HAP-1 (cell line): ENCODE measurements around the gene TJP2.

Source experiments
- DNase-seq, 2 experiments: peaks; one replicate each; pipeline ENCODE4 v3.0.0-alpha.2; 2016 to 2020; ENCODE audit warnings: low spot score in 2 of 2
- H3K27me3 ChIP-seq: fragments of 250-450 bp; sonication (Bioruptor Pico); 2 replicates; pipeline ENCODE4 v1.5.1; 2020; ENCODE audit warnings: low read depth, mild to moderate bottlenecking, moderate library complexity
- H3K36me3 ChIP-seq: fragments of 250-450 bp; sonication (Bioruptor Pico); replicated peaks from 2 replicates; pipeline ENCODE4 v1.5.1; 2020; ENCODE audit warnings: mild to moderate bottlenecking
- H3K4me1 ChIP-seq: fragments of 250-450 bp; sonication (Bioruptor Pico); 2 replicates; pipeline ENCODE4 v1.5.1; 2020; ENCODE audit warnings: mild to moderate bottlenecking
- H3K4me3 ChIP-seq: fragments of 250-450 bp; sonication (Bioruptor Pico); 2 replicates; pipeline ENCODE4 v1.5.1; 2020; ENCODE audit warnings: mild to moderate bottlenecking, moderate library complexity
- H3K9me3 ChIP-seq: fragments of 250-450 bp; sonication (Bioruptor Pico); 2 replicates; pipeline ENCODE4 v1.5.1; 2020; ENCODE audit warnings: mild to moderate bottlenecking, moderate library complexity
- in situ Hi-C: fragments of 300-500 bp; cut with MboI; formaldehyde crosslinking; loops from 3 replicates; pipeline ENCODE4 v1.14.3; 2020; ENCODE audit warnings: low sequenced_read_pairs, inconsistent platforms, mixed read lengths

Gene TJP2

GRCh38 chr9:69172895-69173294 is 1.2 kb upstream of the TJP2 start:
- Histone ChIP-seq H3K36me3 (no peaks in the 10 kb centered on the region), H3K4me1 (peaks cover 25% of the 10 kb centered on the region), H3K27me3 (no peaks in the 10 kb centered on the region), H3K4me3 (no peak overlapping the region), H3K9me3 (no peaks in the 10 kb centered on the region)
- in situ Hi-C loops = no loop called here
- DNase-seq = no peak

- peak overlapping the region; percentile 55 for H3K4me3 ChIP-seq
- no peak for DNase-seq
- in situ Hi-C loops = no loop called here
These were observed 583 bp upstream of the TJP2 start for GRCh38 chr9:69173497-69173890.

GRCh38 chr9:69174616-69175463 is 763 bp downstream of the TJP2 start:
- in situ Hi-C loops = no loop called here
- no peaks in the 10 kb centered on the region for H3K9me3 ChIP-seq
- peak; percentile 37 to 56 for DNase-seq

More at GRCh38 chr9:69173497-69173890, 583 bp upstream of the TJP2 start:
- Histone ChIP-seq H3K27me3 (no peaks in the 10 kb centered on the region), H3K4me1 (peaks cover 25% of the 10 kb centered on the region), H3K9me3 (no peaks in the 10 kb centered on the region), H3K36me3 (no peaks in the 10 kb centered on the region)

GRCh38 chr9:69175486-69175885 is 1.4 kb downstream of the TJP2 start:
- Histone ChIP-seq H3K36me3 (no peaks in the 10 kb centered on the region), H3K4me3 (peak overlapping the region; percentile 55), H3K4me1 (peaks cover 25% of the 10 kb centered on the region), H3K9me3 (no peaks in the 10 kb centered on the region), H3K27me3 (no peaks in the 10 kb centered on the region)
- no peak for DNase-seq
- in situ Hi-C loops = no loop called here

More at GRCh38 chr9:69174616-69175463, 763 bp downstream of the TJP2 start:
- Histone ChIP-seq H3K4me3 (peak overlapping the region; percentile 55), H3K27me3 (no peaks in the 10 kb centered on the region), H3K4me1 (peaks cover 25% of the 10 kb centered on the region), H3K36me3 (no peaks in the 10 kb centered on the region)

GRCh38 chr9:69176471-69177171 is 2.5 kb downstream of the TJP2 start:
- in situ Hi-C loops = no loop called here
- H3K36me3 ChIP-seq = no peaks in the 10 kb centered on the region

GRCh38 chr9:69178583-69179011 is 4.5 kb downstream of the TJP2 start:
- Histone ChIP-seq H3K4me3 (no peak overlapping the region), H3K9me3 (no peaks in the 10 kb centered on the region), H3K4me1 (peaks cover 19% of the 10 kb centered on the region), H3K36me3 (no peaks in the 10 kb centered on the region), H3K27me3 (no peaks in the 10 kb centered on the region)
- DNase-seq = no peak
- in situ Hi-C loops = no loop called here

More at GRCh38 chr9:69176471-69177171, 2.5 kb downstream of the TJP2 start:
- H3K9me3 ChIP-seq = no peaks in the 10 kb centered on the region
- H3K4me3 ChIP-seq = no peak overlapping the region
- DNase-seq = peak; percentile 36 to 51
- H3K27me3 ChIP-seq = no peaks in the 10 kb centered on the region
- H3K4me1 ChIP-seq = peaks cover 25% of the 10 kb centered on the region

GRCh38 chr9:69179037-69179436 is 5.0 kb downstream of the TJP2 start:
- no peaks in the 10 kb centered on the region for H3K36me3 ChIP-seq
- no peak for DNase-seq
- H3K4me1 ChIP-seq = peaks cover 19% of the 10 kb centered on the region
- in situ Hi-C loops = no loop called here
- H3K4me3 ChIP-seq = no peak overlapping the region
- H3K9me3 ChIP-seq = no peaks in the 10 kb centered on the region
- H3K27me3 ChIP-seq = no peaks in the 10 kb centered on the region

- DNase-seq = no peak
- H3K9me3 ChIP-seq = no peaks in the 10 kb centered on the region
- in situ Hi-C loops = no loop called here
- no peak overlapping the region for H3K4me3 ChIP-seq
- no peaks in the 10 kb centered on the region for H3K27me3 ChIP-seq
- H3K4me1 ChIP-seq = peaks cover 13% of the 10 kb centered on the region
- H3K36me3 ChIP-seq = no peaks in the 10 kb centered on the region
These were observed 6.1 kb downstream of the TJP2 start for GRCh38 chr9:69180200-69180599.

- Histone ChIP-seq H3K4me1 (peaks cover 12% of the 10 kb centered on the region), H3K27me3 (no peaks in the 10 kb centered on the region), H3K36me3 (no peaks in the 10 kb centered on the region), H3K4me3 (no peak overlapping the region), H3K9me3 (no peaks in the 10 kb centered on the region)
- in situ Hi-C loops = no loop called here
- DNase-seq = no peak
These were observed 6.6 kb downstream of the TJP2 start for GRCh38 chr9:69180670-69181069.

- Histone ChIP-seq H3K27me3 (no peaks in the 10 kb centered on the region), H3K4me1 (peaks cover 2% of the 10 kb centered on the region), H3K36me3 (no peaks in the 10 kb centered on the region), H3K4me3 (no peak overlapping the region), H3K9me3 (no peaks in the 10 kb centered on the region)
- no peak for DNase-seq
- in situ Hi-C loops = no loop called here
These were observed 7.9 kb downstream of the TJP2 start for GRCh38 chr9:69181908-69182353.

GRCh38 chr9:69184266-69184665 is 10.2 kb downstream of the TJP2 start:
- no peak for DNase-seq
- Histone ChIP-seq H3K27me3 (no peaks in the 10 kb centered on the region), H3K4me3 (no peak overlapping the region), H3K9me3 (no peaks in the 10 kb centered on the region), H3K4me1 (no peaks in the 10 kb centered on the region), H3K36me3 (no peaks in the 10 kb centered on the region)
- in situ Hi-C loops = no loop called here

GRCh38 chr9:69186841-69187611 is 12.9 kb downstream of the TJP2 start:
- no peak for DNase-seq
- Histone ChIP-seq H3K9me3 (no peaks in the 10 kb centered on the region), H3K4me3 (no peak overlapping the region), H3K36me3 (no peaks in the 10 kb centered on the region), H3K27me3 (no peaks in the 10 kb centered on the region), H3K4me1 (no peaks in the 10 kb centered on the region)
- in situ Hi-C loops = no loop called here

GRCh38 chr9:69188975-69189374 is 14.9 kb downstream of the TJP2 start:
- Histone ChIP-seq H3K4me1 (no peaks in the 10 kb centered on the region), H3K36me3 (no peaks in the 10 kb centered on the region), H3K4me3 (no peak overlapping the region), H3K27me3 (no peaks in the 10 kb centered on the region), H3K9me3 (no peaks in the 10 kb centered on the region)
- DNase-seq = no peak
- in situ Hi-C loops = no loop called here
